NCI-H2227 treated with DMSO at 0.1 percent for 48 hours (cell line): ENCODE results near the gene CELA1.

Source experiments
- DNase-seq: peaks from one replicate; lab custom pipeline; 2025; lab: John Stamatoyannopoulos, UW

Gene CELA1

DNA sequence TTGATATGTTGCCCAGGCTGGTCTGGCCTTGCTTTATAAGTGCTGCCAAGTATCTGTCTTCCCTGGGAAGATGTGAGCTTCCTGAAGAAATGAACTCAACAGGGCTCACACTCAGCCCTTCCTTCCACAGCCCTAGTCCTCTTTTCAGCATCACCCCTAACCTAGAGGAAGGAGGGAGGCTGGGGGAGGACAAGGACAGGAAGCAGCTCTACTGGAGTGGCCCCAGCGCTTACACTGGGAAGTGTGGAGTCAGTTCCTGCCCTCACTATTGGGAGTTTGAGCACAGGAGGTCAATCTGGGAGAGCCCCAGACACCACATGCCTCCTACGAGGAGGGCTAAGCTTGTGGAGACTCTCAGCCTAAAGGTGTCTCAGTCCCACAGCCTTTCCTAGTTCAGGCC lies 27.9 kb upstream of the CELA1 start:
- DNase-seq: no peak

DNA sequence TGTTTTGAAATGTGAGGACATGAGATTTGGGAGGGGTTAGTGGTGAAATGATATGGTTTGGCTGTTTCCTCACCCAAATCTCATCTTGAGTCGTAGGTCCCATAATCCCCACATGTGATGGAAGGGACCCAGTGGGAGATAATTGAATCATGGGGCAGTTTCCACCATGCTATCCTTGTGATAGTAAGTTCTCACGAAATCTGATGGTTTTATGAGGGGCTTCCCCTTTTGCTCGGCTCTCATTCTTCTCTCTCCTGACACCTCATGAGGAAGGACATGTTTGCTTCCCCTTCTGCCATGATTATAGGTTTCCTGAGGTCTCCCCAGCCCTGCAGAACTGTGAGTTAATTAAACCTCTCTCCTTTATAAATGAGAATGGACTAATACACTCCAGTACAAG lies 26.7 kb upstream of the CELA1 start:
- DNase-seq: no peak

GRCh38 chr12:51372021-51372420 lies 25.5 kb upstream of the CELA1 start:
- DNase-seq: no peak

GRCh38 chr12:51371295-51371953 lies 24.9 kb upstream of the CELA1 start:
- DNase-seq: peak; percentile 11

DNA sequence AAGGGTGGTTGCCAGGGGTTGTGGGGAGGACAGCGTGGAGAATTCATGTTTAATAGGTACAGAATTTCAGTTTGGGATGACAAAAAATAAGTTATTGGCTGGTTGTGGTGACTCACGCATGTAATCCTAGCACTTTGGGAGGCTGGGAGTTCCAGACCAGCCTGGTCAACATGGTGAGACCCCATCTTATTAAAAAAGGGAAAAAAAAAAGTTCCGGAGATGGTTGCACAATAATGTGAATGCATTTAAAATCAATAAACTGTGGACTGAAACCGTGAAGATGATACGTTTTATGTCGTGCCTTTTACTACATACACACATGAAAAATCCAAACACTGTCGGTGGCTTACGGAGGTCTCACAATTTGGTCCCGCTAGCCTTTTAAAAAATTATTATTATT lies 24.2 kb upstream of the CELA1 start:
- DNase-seq: no peak

GRCh38 chr12:51369581-51369980 lies 23.1 kb upstream of the CELA1 start:
- DNase-seq: no peak

DNA sequence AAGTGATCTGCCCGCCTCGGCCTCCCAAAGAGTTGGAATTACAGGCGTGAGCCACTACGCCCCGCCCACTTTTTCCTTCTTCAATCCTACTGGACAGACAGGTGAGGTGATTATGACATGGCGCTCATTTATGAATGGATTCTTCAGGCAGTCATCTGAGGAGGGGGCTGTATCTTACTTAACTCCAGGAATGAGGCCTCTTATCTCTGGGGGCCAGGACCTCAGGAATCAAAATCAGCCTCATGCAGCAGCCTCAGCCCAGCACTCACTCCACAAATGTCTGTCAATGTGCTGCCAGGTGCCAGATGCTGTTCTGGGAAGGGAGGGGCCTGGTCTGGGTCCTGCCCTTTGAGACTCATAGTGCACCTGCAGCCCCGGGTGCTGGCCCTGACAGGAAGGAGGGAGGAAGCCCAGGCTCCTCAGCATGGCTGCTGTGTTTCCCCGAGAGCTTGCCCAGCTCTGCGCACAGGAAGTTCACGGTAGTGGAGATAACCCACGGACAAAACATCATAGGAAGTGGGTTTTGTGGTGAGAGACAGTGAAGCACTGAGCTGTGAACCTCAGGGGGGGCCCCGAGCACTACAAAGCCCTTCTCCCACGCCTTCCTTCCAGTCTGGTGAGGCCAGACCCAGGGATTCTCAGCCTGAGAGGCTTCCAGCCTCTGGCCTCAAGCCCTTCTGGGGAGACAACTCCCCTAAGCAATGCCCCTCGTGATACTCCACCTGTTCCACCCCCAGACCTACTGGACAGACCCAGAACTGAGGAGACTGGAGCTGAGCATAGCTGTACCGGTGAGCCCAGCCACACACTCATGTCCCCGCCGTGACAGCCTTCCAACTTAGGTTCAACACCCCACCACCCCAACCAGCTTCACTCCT lies 22.4 kb upstream of the CELA1 start:
- no peak for DNase-seq

GRCh38 chr12:51365276-51365675 lies 18.8 kb upstream of the CELA1 start:
- DNase-seq: no peak

DNA sequence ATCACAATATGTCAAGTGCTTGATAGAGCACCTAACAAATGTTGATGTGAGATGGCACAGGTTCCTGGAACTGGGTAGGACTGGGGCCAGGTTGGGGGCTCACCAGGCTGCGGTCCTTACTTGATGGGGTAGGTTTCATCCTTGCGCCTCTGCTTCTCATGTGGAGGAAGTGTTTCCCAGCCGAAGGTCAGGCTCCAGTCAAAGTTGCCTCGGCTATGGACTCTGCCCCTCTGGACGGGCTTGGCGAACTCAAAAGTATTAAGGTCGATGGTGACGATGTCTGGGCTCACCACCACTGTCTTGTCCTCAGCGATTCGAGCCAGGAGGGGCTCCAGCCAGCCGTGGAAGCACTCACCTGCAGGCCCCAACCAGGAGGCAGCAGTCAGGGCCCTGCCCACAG lies 17.5 kb upstream of the CELA1 start:
- DNase-seq: no peak

DNA sequence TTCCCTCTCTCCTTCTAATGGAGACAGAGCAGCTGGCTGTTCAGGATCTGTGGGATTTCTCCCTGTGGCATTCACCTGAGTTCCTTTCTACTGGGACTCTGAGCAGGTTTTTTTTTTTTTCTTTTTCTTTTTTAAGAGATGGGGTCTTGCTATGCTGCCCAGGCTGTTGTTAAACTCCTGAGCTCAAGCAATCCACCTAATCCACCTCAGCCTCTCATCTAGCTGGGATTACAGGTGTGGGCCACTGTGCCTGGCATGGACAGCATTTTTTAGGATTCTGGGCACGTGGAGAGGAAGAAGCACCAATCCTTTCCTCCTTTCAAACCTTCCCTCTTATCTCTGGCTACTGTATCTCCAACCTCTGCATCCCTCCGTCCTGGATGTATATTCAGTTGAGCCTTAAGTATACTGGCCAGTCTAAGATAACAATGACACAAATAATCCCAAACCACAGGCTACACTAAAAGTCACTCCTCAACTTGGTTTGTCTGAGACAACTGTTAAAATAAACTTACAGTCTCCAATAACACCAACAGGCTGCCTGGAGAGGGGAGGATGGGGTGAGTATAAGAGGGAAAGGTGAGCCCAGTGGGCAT lies 16.4 kb upstream of the CELA1 start:
- no peak for DNase-seq

- DNase-seq: no peak
These were observed 15.8 kb upstream of the CELA1 start for GRCh38 chr12:51362307-51362706.

GRCh38 chr12:51361161-51362016 lies 14.9 kb upstream of the CELA1 start:
- DNase-seq: no peak

- no peak for DNase-seq
These were observed 13.8 kb upstream of the CELA1 start for GRCh38 chr12:51360315-51360714.

GRCh38 chr12:51359851-51360250 lies 13.4 kb upstream of the CELA1 start:
- no peak for DNase-seq

GRCh38 chr12:51358496-51358895 lies 12.0 kb upstream of the CELA1 start:
- DNase-seq: no peak

- no peak for DNase-seq
These were observed 11.0 kb upstream of the CELA1 start for GRCh38 chr12:51357374-51358047.

GRCh38 chr12:51351913-51352532 lies 5.5 kb upstream of the CELA1 start:
- no peak for DNase-seq

DNA sequence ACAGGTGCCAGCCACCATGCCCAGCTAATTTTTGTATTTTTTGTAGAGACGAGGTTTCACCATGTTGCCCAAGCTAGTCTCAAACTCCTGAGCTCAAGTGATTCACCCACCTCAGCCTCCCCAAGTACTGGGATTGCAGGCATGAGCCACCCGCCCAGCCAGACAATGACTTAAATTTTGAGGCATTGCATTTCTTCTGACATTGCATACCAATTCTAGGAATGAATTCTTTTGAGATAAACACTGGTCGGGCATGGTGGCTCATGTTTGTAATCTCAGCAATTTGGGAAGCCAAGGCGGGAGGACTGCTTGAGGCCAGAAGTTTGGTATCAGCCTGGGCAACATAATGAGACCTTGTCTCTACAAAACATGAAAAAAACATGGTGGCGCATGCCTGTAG lies 2.5 kb upstream of the CELA1 start:
- no peak for DNase-seq

GRCh38 chr12:51348116-51348515 lies 1.6 kb upstream of the CELA1 start:
- DNase-seq: no peak

DNA sequence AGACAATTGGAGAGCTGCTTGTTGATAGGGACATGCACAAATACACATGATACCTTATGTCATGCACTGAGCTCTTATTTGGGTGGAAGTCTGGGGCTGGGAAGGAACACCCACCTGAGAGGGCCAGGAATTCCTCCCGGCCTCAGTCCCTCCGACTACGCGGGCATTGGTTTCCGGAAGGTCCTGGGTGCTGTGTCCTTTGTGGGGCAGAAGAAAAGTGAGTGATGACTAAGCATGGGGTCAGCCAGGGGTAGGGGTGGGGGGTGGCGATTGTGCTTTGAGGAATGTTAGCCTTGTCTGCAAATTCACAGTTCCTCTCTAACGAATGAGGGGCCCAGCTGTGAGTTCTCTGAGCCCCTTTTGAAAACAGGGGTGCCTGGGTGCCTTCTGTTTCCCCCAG lies 798 bp downstream of the CELA1 start:
- no peak for DNase-seq

DNA sequence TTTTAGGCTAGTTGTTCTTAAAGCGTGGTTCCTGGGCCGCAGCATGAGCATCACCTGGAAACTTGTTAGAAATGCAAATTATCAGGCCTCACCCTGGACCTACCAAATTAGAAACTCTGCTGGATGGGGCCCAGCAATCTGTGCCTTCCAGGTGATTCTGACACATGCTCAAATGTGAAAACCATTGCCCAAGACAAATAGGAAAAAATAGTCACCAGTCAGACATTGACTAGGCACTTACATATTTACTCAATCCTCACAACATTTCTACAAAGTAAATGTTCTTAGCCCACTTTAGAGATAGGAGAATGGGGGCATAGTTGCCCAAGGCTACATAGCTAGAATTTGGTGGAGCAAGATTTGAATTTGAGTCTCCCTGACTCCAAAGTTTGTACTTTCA lies 3.3 kb downstream of the CELA1 start:
- no peak for DNase-seq
